G401.6 (cell line): Measurements from ENCODE around the gene PLAAT2.
"Not testable (repeated sequence)": the region's sequence is repeated elsewhere in the genome, so short reads cannot be mapped to it uniquely, and the experiment has no call there.

Source experiments
- FAIRE-seq: peaks from 2 replicates; lab custom pipeline; 2012; peaks lifted over from hg19 to GRCh38; lab: Jason Lieb, UNC

Gene PLAAT2

DNA sequence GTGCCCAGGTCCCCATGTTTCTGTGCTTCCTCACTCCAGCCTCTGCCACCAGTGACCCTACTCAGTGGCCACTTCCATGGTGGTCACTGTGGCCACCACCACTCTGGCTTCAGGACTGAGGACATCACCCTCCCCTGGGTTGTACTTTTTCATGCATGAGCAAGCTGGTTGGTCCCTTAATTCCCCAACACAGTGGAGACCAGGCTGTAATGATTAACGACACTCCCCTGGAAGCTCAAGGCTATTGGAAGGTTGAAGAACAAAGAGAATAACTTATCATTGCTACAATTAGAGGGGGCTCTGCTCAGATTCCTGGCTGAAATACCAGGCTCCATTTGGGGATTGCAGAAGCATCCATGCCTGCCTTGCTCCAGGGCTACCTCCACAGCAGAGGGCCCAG, 16.1 kb downstream of the PLAAT2 start:
- FAIRE-seq: no peak

GRCh38 chr11:63543711-63544110, 19.5 kb downstream of the PLAAT2 start:
- FAIRE-seq: no peak

GRCh38 chr11:63542506-63542905, 20.7 kb downstream of the PLAAT2 start:
- not testable (repeated sequence) for FAIRE-seq

- no peak for FAIRE-seq
These were observed 25.7 kb downstream of the PLAAT2 start for GRCh38 chr11:63537293-63538101.

DNA sequence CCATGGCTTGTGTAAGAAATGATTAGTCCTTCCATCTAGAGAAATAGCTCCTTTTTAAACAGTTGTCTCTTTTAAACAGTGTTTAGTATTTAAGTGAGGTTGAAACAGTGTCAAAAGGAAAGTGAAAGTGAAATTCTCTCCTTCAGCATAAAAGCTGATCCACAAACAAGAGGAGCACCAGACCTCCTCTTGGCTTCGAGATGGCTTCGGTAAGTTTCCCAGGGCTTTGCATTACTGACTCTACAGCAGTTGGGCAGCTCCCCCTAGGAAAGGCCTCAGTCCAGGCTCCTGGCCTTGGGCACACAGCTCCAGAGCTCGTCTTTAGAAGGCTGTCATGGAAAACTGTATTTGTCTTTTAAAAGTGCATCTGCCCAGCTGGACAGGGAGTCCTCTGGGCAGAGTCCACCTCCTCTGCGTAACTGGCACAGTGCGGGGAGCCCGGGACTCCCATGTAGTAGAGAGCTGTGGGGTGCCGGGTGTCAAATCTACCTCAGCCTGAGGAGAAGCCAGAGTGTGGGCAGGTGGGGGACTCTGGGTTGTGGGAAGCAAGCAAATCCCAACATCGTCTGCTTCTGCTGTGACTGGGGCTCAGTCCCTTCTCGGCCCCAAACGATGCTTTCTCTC, 26.4 kb downstream of the PLAAT2 start, which contains the start of gene PLAAT4:
Gene PLAAT4 (plus strand): TSS at position 140 of the 624 bp plus-strand sequence. CDS start 61 bp downstream, at position 201.
- FAIRE-seq: no peak

DNA sequence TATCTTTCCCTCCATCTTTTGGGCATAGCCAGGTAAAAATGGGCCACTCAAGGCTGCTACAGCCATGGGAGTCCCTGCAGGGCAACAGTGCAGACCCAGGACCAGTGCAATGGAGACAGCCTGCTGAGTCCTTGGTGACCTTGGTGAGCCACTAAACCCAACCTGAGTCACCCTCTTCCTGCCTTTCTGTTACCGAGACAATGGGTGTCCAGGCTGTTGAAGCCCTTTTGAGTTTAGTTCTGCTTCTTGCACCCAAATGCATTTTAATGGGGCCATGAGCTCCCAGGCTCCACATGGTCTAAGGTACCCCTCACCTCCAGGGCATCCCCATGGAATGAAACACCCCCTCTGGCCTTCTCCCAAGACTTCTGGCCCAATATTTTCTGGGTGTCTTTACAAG, 27.4 kb downstream of the PLAAT2 start:
- no peak for FAIRE-seq

DNA sequence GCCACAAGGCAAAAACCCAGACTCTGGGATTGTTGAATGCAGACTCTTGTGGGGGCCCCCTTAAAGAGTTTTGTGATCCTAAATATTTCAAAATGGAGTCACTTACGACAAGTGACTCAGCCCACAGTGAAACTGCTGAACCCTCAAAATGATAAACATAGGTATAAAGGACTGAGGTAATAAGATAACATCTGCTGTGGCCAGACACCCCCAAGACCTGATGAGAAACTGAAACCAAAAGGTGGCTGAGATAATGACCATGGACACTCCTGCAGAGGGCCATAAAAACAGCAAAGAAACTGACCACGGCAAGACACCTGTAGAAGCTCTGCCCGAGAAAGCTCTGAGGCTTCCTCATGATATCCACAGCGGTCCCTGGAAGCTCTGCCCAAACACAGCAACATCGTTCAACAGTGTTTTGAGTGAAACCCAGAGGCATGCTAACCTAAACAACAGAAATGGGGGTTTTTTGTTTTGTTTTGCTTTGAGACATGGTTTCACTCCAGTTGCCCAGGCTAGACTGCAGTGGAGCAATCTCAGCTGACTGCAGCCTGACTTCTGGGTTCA, 28.2 kb downstream of the PLAAT2 start:
- no peak for FAIRE-seq

DNA sequence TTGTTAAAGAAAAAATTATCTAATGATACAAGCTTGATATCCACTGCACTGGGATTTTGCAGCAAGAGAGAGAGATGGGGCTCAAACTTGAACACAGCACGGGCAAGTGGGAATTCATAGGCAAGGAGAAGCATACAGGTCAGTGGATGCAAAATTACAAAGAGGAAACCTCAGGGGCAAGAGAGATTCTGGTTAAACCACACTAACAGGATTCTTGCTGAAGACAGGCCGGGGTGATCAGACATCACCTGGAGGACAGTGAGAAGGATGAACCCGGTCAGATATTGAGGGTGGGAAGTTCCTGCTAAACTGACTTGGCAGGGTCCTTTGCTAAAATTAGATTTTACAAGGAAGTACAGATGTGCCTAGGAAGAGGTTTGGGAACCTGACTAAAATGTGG, 29.1 kb downstream of the PLAAT2 start:
- FAIRE-seq: no peak

- FAIRE-seq: no peak
These were observed 30.2 kb downstream of the PLAAT2 start for GRCh38 chr11:63532799-63533475.

DNA sequence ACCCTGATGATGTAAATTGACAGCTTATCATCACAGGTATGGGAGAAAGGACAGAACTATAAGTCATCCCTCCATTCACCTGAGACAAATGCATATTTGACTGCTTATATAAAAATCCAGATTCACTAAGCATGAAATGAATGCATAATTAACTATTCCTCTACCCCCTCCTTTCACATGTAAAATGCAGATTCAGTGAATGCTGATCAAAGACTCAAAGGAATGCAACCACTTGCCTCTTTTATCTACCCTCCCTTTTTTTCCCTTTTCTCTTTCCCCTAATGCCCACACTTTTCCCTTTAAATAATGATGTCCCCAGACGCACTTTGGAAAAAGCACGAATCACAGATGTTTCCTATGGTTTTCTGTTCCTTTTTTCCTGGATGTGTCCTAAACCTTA, 31.1 kb downstream of the PLAAT2 start:
- no peak for FAIRE-seq

GRCh38 chr11:63531074-63531792, 31.9 kb downstream of the PLAAT2 start:
- FAIRE-seq: not testable (repeated sequence)

- no peak for FAIRE-seq
These were observed 33.2 kb downstream of the PLAAT2 start for GRCh38 chr11:63530021-63530420.

- not testable (repeated sequence) for FAIRE-seq
These were observed 33.8 kb downstream of the PLAAT2 start for GRCh38 chr11:63529373-63529772.

- not testable (repeated sequence) for FAIRE-seq
These were observed 34.4 kb downstream of the PLAAT2 start for GRCh38 chr11:63528729-63529278.

GRCh38 chr11:63528156-63528555, 35.0 kb downstream of the PLAAT2 start:
- FAIRE-seq: not testable (repeated sequence)

DNA sequence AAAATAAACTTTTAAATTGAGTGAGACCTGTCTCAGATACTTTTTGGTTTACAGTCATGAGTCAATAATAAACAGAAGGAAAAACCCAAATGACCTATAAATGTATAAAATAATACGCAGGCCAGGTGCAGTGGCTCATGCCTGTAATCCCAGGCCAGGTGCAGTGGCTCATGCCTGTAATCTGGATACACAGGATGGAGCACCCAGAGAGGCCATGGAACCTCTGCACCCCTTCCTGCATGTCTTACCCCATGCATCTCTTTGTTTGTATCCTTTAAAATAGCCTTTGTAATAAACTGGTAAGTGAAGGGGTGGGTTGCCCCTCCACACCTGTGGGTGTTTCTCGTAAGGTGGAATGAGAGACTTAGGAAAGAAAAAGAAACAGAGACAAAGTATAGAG, 35.5 kb downstream of the PLAAT2 start:
- no peak for FAIRE-seq

DNA sequence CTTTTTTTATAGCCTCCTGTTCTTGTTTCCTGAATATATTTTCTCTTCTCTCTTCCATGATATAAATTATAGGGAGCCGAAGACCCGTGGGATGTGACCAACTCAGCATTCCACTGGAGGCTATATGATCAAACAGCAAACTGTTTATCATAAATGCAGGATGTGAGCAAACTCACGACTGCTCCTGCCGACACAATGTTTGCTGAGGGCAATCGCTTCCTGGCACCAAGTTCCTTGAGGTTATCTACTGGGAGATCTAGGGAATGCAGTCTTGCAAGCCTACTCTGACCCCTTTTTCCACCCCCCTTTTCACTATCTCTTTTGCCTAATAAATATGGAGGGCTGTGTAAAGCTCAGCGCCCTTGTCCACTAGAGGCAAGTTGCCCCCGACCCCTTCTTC, 40.0 kb downstream of the PLAAT2 start:
- no peak for FAIRE-seq

DNA sequence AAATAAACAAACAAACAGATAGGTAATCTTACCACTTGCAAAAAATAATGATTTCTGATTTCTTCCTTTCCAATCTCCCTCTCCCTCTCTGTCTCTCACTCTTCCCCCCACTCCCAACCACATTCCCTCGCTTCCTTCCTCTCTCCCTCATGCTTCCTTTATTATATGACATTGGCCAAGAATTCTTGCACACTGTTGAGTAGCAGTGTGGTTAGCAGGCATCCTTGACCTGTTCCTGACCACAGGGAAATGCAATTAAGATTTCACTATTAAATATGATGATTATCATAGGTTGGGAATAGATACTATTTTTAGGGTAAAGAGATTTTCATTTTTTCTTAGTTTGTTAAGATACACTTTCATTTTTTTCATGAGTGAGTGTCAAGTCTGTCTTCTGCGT, 41.3 kb downstream of the PLAAT2 start:
- no peak for FAIRE-seq

DNA sequence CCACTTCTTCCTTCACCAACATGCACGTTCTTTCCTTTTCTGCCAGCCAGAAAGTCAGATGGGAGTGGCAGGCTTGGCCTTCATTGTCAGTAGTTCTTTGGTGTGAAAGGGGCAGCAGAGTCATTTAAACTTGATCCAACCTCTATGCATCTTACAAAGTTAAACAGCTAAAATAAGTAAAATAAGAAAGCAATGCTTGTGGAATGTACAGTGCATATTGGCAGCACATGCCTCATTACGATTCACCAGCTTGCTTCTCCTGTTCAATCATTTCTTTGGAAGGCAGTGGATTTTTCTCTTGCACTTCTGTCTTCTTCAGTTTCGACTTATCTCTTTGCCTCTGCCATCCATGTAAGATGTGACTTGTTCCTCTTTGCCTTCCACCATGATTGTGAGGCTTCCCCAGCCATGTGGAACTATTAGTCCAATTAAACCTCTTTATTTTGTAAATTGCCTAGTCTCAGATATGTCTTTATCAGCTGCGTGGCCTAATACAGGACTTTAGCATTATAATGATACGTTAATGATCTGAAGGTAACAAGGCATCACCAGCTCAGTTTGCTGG, 42.5 kb downstream of the PLAAT2 start:
- FAIRE-seq: no peak

GRCh38 chr11:63518548-63518947, 44.6 kb downstream of the PLAAT2 start:
- no peak for FAIRE-seq

GRCh38 chr11:63517156-63517555, 46.0 kb downstream of the PLAAT2 start:
- FAIRE-seq: no peak

- FAIRE-seq: no peak
These were observed 47.1 kb downstream of the PLAAT2 start for GRCh38 chr11:63516109-63516508.
